KMS-11 (cell line): ENCODE results near the gene CD58.

Experiments
- H2AFZ ChIP-seq: fragments of 200-600 bp; sonication (generic); 2 replicates; pipeline ENCODE4 v1.6.1; 2016; ENCODE audit warnings: antibody characterized with exemption, mixed run types, low read depth
- H3K27ac ChIP-seq: fragments of 200-600 bp; sonication (generic); 2 replicates; pipeline ENCODE4 v1.6.1; 2016; ENCODE audit warnings: mild to moderate bottlenecking, mixed run types
- H3K27me3 ChIP-seq: fragments of 200-600 bp; sonication (generic); 2 replicates; pipeline ENCODE4 v1.6.1; 2017; ENCODE audit warnings: mild to moderate bottlenecking, low read depth, mixed run types, moderate library complexity; ENCODE audit not compliant: insufficient read depth
- H3K36me3 ChIP-seq: fragments of 200-600 bp; sonication (generic); 2 replicates; pipeline ENCODE4 v1.6.1; 2017; ENCODE audit warnings: mild to moderate bottlenecking, mixed run types; ENCODE audit not compliant: insufficient read depth
- H3K4me1 ChIP-seq: fragments of 200-600 bp; sonication (generic); 2 replicates; pipeline ENCODE4 v1.6.1; 2016; ENCODE audit warnings: mild to moderate bottlenecking, low read depth, mixed run types; ENCODE audit not compliant: poor library complexity, severe bottlenecking
- H3K4me2 ChIP-seq: fragments of 200-600 bp; sonication (generic); 2 replicates; pipeline ENCODE4 v1.7.0; 2016; ENCODE audit warnings: mild to moderate bottlenecking, mixed run types
- H3K4me3 ChIP-seq: fragments of 200-600 bp; sonication (generic); IDR thresholded peaks from 2 replicates; pipeline ENCODE4 v1.6.1; 2017; ENCODE audit warnings: low read depth, low read length, mixed read lengths; ENCODE audit not compliant: insufficient read depth
- H3K79me2 ChIP-seq: fragments of 200-600 bp; sonication (generic); 2 replicates; pipeline ENCODE4 v1.6.1; 2016; ENCODE audit warnings: low read depth, mixed run types; ENCODE audit not compliant: insufficient read depth
- H3K9ac ChIP-seq: fragments of 200-600 bp; sonication (generic); 2 replicates; pipeline ENCODE4 v1.6.1; 2016; ENCODE audit warnings: mild to moderate bottlenecking, mixed run types
- H4K20me1 ChIP-seq: fragments of 200-600 bp; sonication (generic); 2 replicates; pipeline ENCODE4 v1.6.1; 2016; ENCODE audit warnings: mild to moderate bottlenecking, mixed run types; ENCODE audit not compliant: insufficient read depth
- CTCF ChIP-seq: fragments of 200-600 bp; sonication (generic); conservative IDR thresholded peaks from 2 replicates; pipeline ENCODE4 v1.6.1; 2017; ENCODE audit warnings: low read depth, mild to moderate bottlenecking, antibody characterized with exemption, low read length, moderate library complexity, mixed read lengths

CD58 gene

GRCh38 chr1:116503546-116504307 lies 67.1 kb downstream of the CD58 start:
- Histone ChIP-seq H3K4me2 (no peak overlapping the region), H3K79me2 (no peaks in the 10 kb centered on the region), H3K4me3 (no peak overlapping the region), H3K4me1 (peaks cover 21% of the 10 kb centered on the region), H3K9ac (no peak overlapping the region), H4K20me1 (no peaks in the 10 kb centered on the region), H3K27me3 (no peaks in the 10 kb centered on the region), H2AFZ (no peak overlapping the region), H3K36me3 (no peaks in the 10 kb centered on the region), H3K27ac (no peak overlapping the region)
- no peak for TF ChIP-seq CTCF

DNA sequence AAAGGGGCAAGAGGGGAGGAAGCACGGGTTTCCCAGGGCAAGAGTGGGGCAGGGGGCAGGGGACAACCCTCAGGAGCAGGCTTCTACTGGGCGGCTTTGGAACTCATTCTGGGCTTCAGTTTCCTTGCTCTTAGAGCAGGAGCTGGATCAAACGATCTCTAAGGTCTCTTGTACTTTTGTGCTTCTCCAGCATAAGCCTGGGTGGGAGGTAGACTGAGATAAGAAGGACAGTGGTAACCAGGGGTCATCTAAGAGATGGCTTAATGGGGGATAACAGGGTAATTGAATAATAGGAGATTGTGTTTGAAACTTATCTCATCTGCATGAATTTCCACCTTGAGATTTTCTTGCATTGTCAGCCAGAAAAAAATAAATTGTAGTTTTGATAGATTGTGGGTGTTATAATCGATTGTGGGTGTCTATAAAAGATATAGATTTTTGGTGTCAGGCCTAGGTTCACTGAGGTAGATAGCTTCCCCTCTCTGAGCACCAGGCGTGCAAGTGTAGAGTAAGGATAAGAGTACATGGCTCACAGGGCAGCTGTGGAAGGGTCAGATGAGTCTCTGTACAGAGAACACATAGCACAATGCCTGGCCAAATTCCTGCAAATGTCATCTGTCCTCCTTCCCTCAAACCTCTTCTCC lies 68.0 kb downstream of the CD58 start:
- no peaks in the 10 kb centered on the region for H3K36me3 ChIP-seq
- H3K27ac ChIP-seq, result no peak overlapping the region
- H3K9ac ChIP-seq, result no peak overlapping the region
- H3K79me2 ChIP-seq, result no peaks in the 10 kb centered on the region
- no peaks in the 10 kb centered on the region for H4K20me1 ChIP-seq
- no peak overlapping the region for H3K4me2 ChIP-seq
- H3K4me1 ChIP-seq, result peaks cover 13% of the 10 kb centered on the region
- no peak overlapping the region for H2AFZ ChIP-seq
- H3K27me3 ChIP-seq, result no peaks in the 10 kb centered on the region
- no peak for TF ChIP-seq CTCF
- no peak overlapping the region for H3K4me3 ChIP-seq

- Histone ChIP-seq H3K4me2 (no peak overlapping the region), H2AFZ (no peak overlapping the region), H4K20me1 (no peaks in the 10 kb centered on the region), H3K4me3 (no peak overlapping the region), H3K27ac (no peak overlapping the region), H3K9ac (no peak overlapping the region), H3K27me3 (no peaks in the 10 kb centered on the region), H3K4me1 (peaks cover 10% of the 10 kb centered on the region), H3K36me3 (no peaks in the 10 kb centered on the region), H3K79me2 (no peaks in the 10 kb centered on the region)
- no peak for TF ChIP-seq CTCF
Observed at GRCh38 chr1:116501870-116502244, 69.0 kb downstream of the CD58 start.

DNA sequence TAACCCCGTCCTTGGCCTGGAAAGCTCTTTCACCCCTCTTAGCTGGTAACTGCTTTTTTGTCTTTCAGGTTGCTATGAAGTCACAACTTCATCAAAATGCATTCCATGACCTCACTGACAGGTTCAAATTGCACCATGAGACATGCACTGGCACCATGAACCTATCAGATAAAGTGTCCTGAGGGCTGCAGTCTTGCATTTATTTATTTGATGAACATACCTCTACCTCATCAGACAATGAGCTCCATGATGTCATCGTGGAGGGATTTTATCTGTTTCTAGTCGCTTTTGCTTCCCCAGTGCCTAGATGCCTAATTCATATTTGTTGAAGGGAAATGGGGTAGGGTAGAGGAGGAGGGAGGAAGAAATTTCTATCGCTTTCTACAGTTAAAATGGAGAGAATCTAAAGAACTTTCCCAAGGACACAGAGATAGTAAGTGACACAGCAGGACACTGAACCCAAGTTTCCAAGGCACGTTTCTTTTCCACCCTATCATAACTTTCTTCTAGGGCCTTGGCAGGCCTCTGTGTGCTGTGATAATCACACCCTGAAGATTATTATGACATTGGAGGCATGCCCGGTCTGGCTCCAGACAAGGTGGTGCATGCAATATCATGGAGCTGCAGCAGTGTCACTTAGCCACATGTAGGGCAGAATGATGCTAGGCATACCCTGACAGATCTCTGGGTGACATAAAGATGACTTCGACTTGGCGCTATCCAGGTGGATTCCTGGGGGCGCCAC lies 69.5 kb downstream of the CD58 start:
- no peak for TF ChIP-seq CTCF
- peaks cover 10% of the 10 kb centered on the region for H3K4me1 ChIP-seq
- H3K4me2 ChIP-seq, result no peak overlapping the region
- no peak overlapping the region for H3K27ac ChIP-seq
- no peak overlapping the region for H2AFZ ChIP-seq
- no peak overlapping the region for H3K9ac ChIP-seq
- no peak overlapping the region for H3K4me3 ChIP-seq
- no peaks in the 10 kb centered on the region for H4K20me1 ChIP-seq
- H3K36me3 ChIP-seq, result no peaks in the 10 kb centered on the region
- no peaks in the 10 kb centered on the region for H3K27me3 ChIP-seq
- no peaks in the 10 kb centered on the region for H3K79me2 ChIP-seq
